Parathyroid adenoma (tissue), 2 donors: ENCODE measurements around the gene CHMP6.

ENCODE experiments used
- H2AFZ ChIP-seq: fragments of 300-600 bp; sonication (generic); one replicate; pipeline ENCODE4 v1.7.0; 2017; ENCODE audit warnings: antibody characterized with exemption, mild to moderate bottlenecking
- H3K27ac ChIP-seq: fragments of 300-600 bp; sonication (generic); one replicate; pipeline ENCODE4 v1.7.0; 2017
- H3K27me3 ChIP-seq: fragments of 300-600 bp; sonication (generic); one replicate; pipeline ENCODE4 v1.7.0; 2017; ENCODE audit warnings: low read length; ENCODE audit not compliant: control insufficient read depth, insufficient read depth
- H3K36me3 ChIP-seq: fragments of 300-600 bp; sonication (generic); one replicate; pipeline ENCODE4 v1.7.0; 2017; ENCODE audit warnings: low read length; ENCODE audit not compliant: control insufficient read depth, insufficient read depth
- H3K4me1 ChIP-seq: fragments of 300-600 bp; sonication (generic); one replicate; pipeline ENCODE4 v1.7.0; 2017; ENCODE audit warnings: control low read depth
- H3K4me2 ChIP-seq: fragments of 300-600 bp; sonication (generic); one replicate; pipeline ENCODE4 v1.7.0; 2017; ENCODE audit warnings: low read length
- H3K4me3 ChIP-seq: fragments of 300-600 bp; sonication (generic); one replicate; pipeline ENCODE4 v1.7.0; 2017; ENCODE audit warnings: low read depth, low read length
- H3K79me2 ChIP-seq: fragments of 300-600 bp; sonication (generic); one replicate; pipeline ENCODE4 v1.7.0; 2017; ENCODE audit warnings: control low read depth
- H3K9ac ChIP-seq: fragments of 300-600 bp; sonication (generic); one replicate; pipeline ENCODE4 v1.7.0; 2017; ENCODE audit warnings: mild to moderate bottlenecking
- H3K9me3 ChIP-seq: fragments of 300-600 bp; sonication (generic); one replicate; pipeline ENCODE4 v1.7.0; 2017; ENCODE audit warnings: low read length; ENCODE audit not compliant: control insufficient read depth
- TF ChIP-seq, protein P1 (sequence below): fragments of 300-600 bp; sonication (generic); IDR thresholded peaks from one replicate; pipeline ENCODE4 v1.7.0; 2017; ENCODE audit warnings: antibody characterized with exemption, mild to moderate bottlenecking
- donor health status: primary hyperparathyroidism.

The CHMP6 gene

GRCh38 chr17:80945736-80946135 lies 45.9 kb upstream of the CHMP6 start:
- Histone ChIP-seq H3K4me2 (no peak overlapping the region), H3K27ac (no peak overlapping the region), H3K36me3 (no peaks in the 10 kb centered on the region), H3K9me3 (no peaks in the 10 kb centered on the region), H3K4me1 (no peaks in the 10 kb centered on the region), H3K4me3 (no peak overlapping the region), H2AFZ (no peak overlapping the region), H3K27me3 (no peaks in the 10 kb centered on the region), H3K9ac (no peak overlapping the region), H3K79me2 (no peaks in the 10 kb centered on the region)
- TF ChIP-seq, protein P1, sequence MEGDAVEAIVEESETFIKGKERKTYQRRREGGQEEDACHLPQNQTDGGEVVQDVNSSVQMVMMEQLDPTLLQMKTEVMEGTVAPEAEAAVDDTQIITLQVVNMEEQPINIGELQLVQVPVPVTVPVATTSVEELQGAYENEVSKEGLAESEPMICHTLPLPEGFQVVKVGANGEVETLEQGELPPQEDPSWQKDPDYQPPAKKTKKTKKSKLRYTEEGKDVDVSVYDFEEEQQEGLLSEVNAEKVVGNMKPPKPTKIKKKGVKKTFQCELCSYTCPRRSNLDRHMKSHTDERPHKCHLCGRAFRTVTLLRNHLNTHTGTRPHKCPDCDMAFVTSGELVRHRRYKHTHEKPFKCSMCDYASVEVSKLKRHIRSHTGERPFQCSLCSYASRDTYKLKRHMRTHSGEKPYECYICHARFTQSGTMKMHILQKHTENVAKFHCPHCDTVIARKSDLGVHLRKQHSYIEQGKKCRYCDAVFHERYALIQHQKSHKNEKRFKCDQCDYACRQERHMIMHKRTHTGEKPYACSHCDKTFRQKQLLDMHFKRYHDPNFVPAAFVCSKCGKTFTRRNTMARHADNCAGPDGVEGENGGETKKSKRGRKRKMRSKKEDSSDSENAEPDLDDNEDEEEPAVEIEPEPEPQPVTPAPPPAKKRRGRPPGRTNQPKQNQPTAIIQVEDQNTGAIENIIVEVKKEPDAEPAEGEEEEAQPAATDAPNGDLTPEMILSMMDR: no peak

GRCh38 chr17:80946449-80946848 lies 45.2 kb upstream of the CHMP6 start:
- no peak overlapping the region for H3K27ac ChIP-seq
- H3K4me2 ChIP-seq: no peak overlapping the region
- no peaks in the 10 kb centered on the region for H3K79me2 ChIP-seq
- H3K4me3 ChIP-seq: no peak overlapping the region
- TF ChIP-seq, protein P1: no peak
- no peaks in the 10 kb centered on the region for H3K36me3 ChIP-seq
- H3K27me3 ChIP-seq: no peaks in the 10 kb centered on the region
- H3K4me1 ChIP-seq: no peaks in the 10 kb centered on the region
- H3K9ac ChIP-seq: no peak overlapping the region
- no peaks in the 10 kb centered on the region for H3K9me3 ChIP-seq
- H2AFZ ChIP-seq: no peak overlapping the region

DNA sequence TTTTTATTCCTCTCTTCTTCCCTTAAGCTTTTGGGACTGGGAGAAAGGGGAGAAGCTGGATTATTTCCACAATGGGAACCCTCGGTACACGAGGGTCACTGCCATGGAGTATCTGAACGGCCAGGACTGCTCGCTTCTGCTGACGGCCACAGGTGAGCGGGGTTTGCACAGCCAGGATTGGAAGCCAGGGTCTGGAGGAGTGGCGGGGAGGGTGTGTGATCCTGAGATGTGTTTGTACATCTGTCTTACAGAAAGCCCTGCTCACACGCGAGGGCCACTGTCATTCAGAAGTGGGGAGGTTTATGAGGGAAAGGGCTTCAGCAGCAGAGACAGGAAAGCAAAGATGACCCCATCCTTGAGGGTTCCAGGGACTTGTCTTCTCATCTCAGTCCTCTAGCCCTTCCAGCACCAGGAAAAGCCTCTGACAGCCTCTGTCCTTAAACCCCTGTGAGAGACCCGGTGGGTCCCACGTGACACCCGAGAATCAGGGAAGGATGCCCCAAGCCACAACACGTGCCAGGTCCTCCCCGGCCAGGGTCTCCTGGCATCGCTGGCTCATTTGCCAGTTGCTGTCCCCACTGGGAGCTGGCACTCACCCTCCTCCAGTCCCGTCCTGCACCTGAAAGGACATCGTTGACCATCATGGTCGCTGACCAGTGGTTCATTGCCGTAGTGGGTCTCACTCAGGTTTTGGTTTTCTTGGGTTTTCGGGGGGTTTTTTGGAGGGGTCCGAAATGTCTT lies 44.3 kb upstream of the CHMP6 start:
- TF ChIP-seq, protein P1: no peak
- no peaks in the 10 kb centered on the region for H3K36me3 ChIP-seq

GRCh38 chr17:80948019-80948975 lies 43.3 kb upstream of the CHMP6 start:
- H3K9ac ChIP-seq: no peak overlapping the region
- H3K4me3 ChIP-seq: no peak overlapping the region
- H3K27me3 ChIP-seq: no peaks in the 10 kb centered on the region
- no peak overlapping the region for H3K4me2 ChIP-seq
- no peaks in the 10 kb centered on the region for H3K36me3 ChIP-seq
- no peak overlapping the region for H2AFZ ChIP-seq
- no peaks in the 10 kb centered on the region for H3K9me3 ChIP-seq
- no peaks in the 10 kb centered on the region for H3K79me2 ChIP-seq
- no peak overlapping the region for H3K27ac ChIP-seq
- TF ChIP-seq, protein P1: no peak
- H3K4me1 ChIP-seq: no peaks in the 10 kb centered on the region

More for the DNA sequence above, 44.3 kb upstream of the CHMP6 start:
- Histone ChIP-seq H3K4me3 (no peak overlapping the region), H3K79me2 (no peaks in the 10 kb centered on the region), H3K4me1 (no peaks in the 10 kb centered on the region), H3K27ac (no peak overlapping the region), H2AFZ (no peak overlapping the region), H3K27me3 (no peaks in the 10 kb centered on the region), H3K9me3 (no peaks in the 10 kb centered on the region), H3K4me2 (no peak overlapping the region), H3K9ac (no peak overlapping the region)
